HepG2 (cell line): ENCODE measurements around the gene NCKAP5L. TPM values are rescaled to one million over a fixed set of nuclear protein-coding genes. Genes with fewer than 3 reads are reported as not detected.

Source experiments
- ATAC-seq: fragments of 200-7000 bp; cut with Tn5 transposase; 3 replicates; pipeline ENCODE4 v1.9.1; 2020; ENCODE audit warnings: mild to moderate bottlenecking, moderate library complexity
- BruUV-seq: library from RNA; stranded (reverse); fragments of 400-500 nt; replicated peaks from 2 replicates; lab custom pipeline; 2021; lab: Mats Ljungman, UMichigan
- CTCF ChIA-PET: fragments of 300-600 bp; formaldehyde crosslinking; extraction: SDS; loops from one replicate; lab custom pipeline; 2021; ENCODE audit warnings: low total read pairs, inconsistent platforms, low intra/inter-chr PET ratio; lab: Yijun Ruan, JAX
- POLR2A ChIA-PET: fragments of 350-600 bp; sonication (Branson Sonifier 250); formaldehyde crosslinking; loops from one replicate; lab custom pipeline; 2020; ENCODE audit warnings: antibody characterized with exemption, inconsistent platforms; lab: Yijun Ruan, JAX
- DNase-seq: peaks from one replicate; pipeline ENCODE4 v3.0.0-alpha.2; 2015; ENCODE audit warnings: low spot score
- FAIRE-seq: peaks from 3 replicates; lab custom pipeline; 2011; peaks lifted over from hg19 to GRCh38; lab: Jason Lieb, UNC
- H2AFZ ChIP-seq: one replicate; pipeline ENCODE4 v1.6.1; 2011; ENCODE audit warnings: low read length, inconsistent platforms
- H3K27ac ChIP-seq: fragments of 300-600 bp; 3 replicates; pipeline ENCODE4 v1.8.0; 2011; ENCODE audit warnings: mixed run types, mild to moderate bottlenecking, mixed read lengths, low read length, inconsistent platforms; ENCODE audit not compliant: insufficient read depth; ENCODE audit errors: extremely low read length
- H3K27me3 ChIP-seq, 2 experiments: fragments of 200-600 bp in 1 of 2; 2 replicates in 1 of 2; 3 replicates in 1 of 2; pipeline versions ENCODE4 v1.6.0 to v1.8.0; 2011; ENCODE audit warnings: low read length in 2 of 2, mild to moderate bottlenecking in 2 of 2, moderate library complexity in 2 of 2, inconsistent platforms in 1 of 2; ENCODE audit not compliant: insufficient read depth in 2 of 2, control insufficient read depth in 1 of 2
- H3K36me3 ChIP-seq, 2 experiments: fragments of 200-600 bp in 1 of 2; replicated peaks in 1 of 2; 2 replicates in 1 of 2; 3 replicates in 1 of 2; pipeline versions ENCODE4 v1.5.1 to v1.8.0; 2011; ENCODE audit warnings: low read length in 2 of 2, inconsistent platforms in 1 of 2; ENCODE audit not compliant: insufficient read depth in 2 of 2, control insufficient read depth in 1 of 2
- H3K4me1 ChIP-seq: 2 replicates; pipeline ENCODE4 v1.5.1; 2012; ENCODE audit warnings: low read length, inconsistent platforms; ENCODE audit not compliant: insufficient read depth
- H3K4me2 ChIP-seq: 2 replicates; pipeline ENCODE4 v1.6.0; 2011; ENCODE audit warnings: low read depth, low read length, inconsistent platforms
- H3K4me3 ChIP-seq, 3 experiments: fragments of 200-600 bp in 1 of 3; sonication (generic), shearing (Covaris generic) in 1 of 3; replicated peaks in 1 of 3; 2 replicates each; pipeline ENCODE4 v1.5.1; 2011 to 2016; ENCODE audit warnings: low read length in 3 of 3, inconsistent platforms in 2 of 3, low read depth in 2 of 3, mild to moderate bottlenecking in 2 of 3, control low read depth in 1 of 3, mixed read lengths in 1 of 3; ENCODE audit not compliant: insufficient read depth in 1 of 3
- H3K79me2 ChIP-seq: one replicate; pipeline ENCODE4 v1.6.1; 2011; ENCODE audit warnings: low read length, inconsistent platforms; ENCODE audit not compliant: insufficient read depth
- H3K9ac ChIP-seq: 2 replicates; pipeline ENCODE4 v1.6.0; 2011; ENCODE audit warnings: mild to moderate bottlenecking, low read depth, low read length, inconsistent platforms; ENCODE audit not compliant: insufficient read depth
- H3K9me3 ChIP-seq: 2 replicates; pipeline ENCODE4 v1.5.1; 2012; ENCODE audit warnings: mild to moderate bottlenecking, low read length
- H4K20me1 ChIP-seq: 2 replicates; pipeline ENCODE4 v1.6.0; 2011; ENCODE audit warnings: inconsistent platforms, mild to moderate bottlenecking, low read length, moderate library complexity; ENCODE audit not compliant: insufficient read depth
- HES4 ChIP-seq: sonication (generic); formaldehyde crosslinking; IDR thresholded peaks from 2 replicates; pipeline ENCODE4 v1.9.0; 2021; ENCODE audit warnings: mild to moderate bottlenecking, missing genetic modification reagents, borderline replicate concordance
- HIVEP1 ChIP-seq: sonication (generic); formaldehyde crosslinking; IDR thresholded peaks from 2 replicates; pipeline ENCODE4 v1.4.0; 2020; ENCODE audit warnings: mild to moderate bottlenecking, missing genetic modification reagents
- SIX1 ChIP-seq: sonication (generic); formaldehyde crosslinking; IDR thresholded peaks from 2 replicates; pipeline ENCODE4 v1.4.0; 2020; ENCODE audit warnings: missing genetic modification reagents, borderline replicate concordance
- TAF15 ChIP-seq: fragments of 200-400 bp; formaldehyde crosslinking; IDR thresholded peaks from one replicate; pipeline ENCODE4 v1.6.1; 2018; ENCODE audit warnings: mild to moderate bottlenecking, low read depth, low read length; ENCODE audit not compliant: poor library complexity, severe bottlenecking
- ZNF430 ChIP-seq: sonication (generic); formaldehyde crosslinking; IDR thresholded peaks from 2 replicates; pipeline ENCODE4 v1.9.0; 2021; ENCODE audit warnings: mild to moderate bottlenecking, missing genetic modification reagents
- ZNF710 ChIP-seq: sonication (generic); formaldehyde crosslinking; IDR thresholded peaks from 2 replicates; pipeline ENCODE4 v1.5.0; 2020; ENCODE audit warnings: mild to moderate bottlenecking, missing genetic modification reagents, borderline replicate concordance
- ZSCAN25 ChIP-seq: sonication (generic); formaldehyde crosslinking; IDR thresholded peaks from 2 replicates; pipeline ENCODE4 v1.8.0; 2022; ENCODE audit warnings: mild to moderate bottlenecking, missing genetic modification reagents
- WGBS: methylation state at CpG from one replicate; pipeline ENCODE4 v1.1.6; 2017; ENCODE audit warnings: low lambda C conversion rate; 5-methylcytosine and 5-hydroxymethylcytosine counted together
- in situ Hi-C: cut with HindIII; loops from 2 replicates; pipeline ENCODE4 v1.10.0; 2017; ENCODE audit warnings: low pct_unique_long_range_greater_than_20kb; ENCODE audit not compliant: extremely low pct_ligation_motif_present
- intact Hi-C: fragments of 100-400 bp; cut with micrococcal nuclease; formaldehyde crosslinking; loops from one replicate; pipeline ENCODE4 v1.10.0; 2022; ENCODE audit not compliant: unreplicated experiment
- polyA plus RNA-seq, 8 experiments: library from polyadenylated mRNA; depleted of rRNA in 3 of 8; stranded (reverse) in 7 of 8; unstranded in 1 of 8; fragments of >200 nt; fragmentation: Illumina TruSeq in 4 of 8; extraction: Trizol in 4 of 8; gene quantifications; 2 replicates each; pipeline versions ENCODE4 v1.2.1 to v1.2.3, GENCODE V29; 2011 to 2016; ENCODE audit warnings: low read depth in 4 of 8, missing spikeins in 1 of 8, mixed read lengths in 1 of 8; ENCODE audit not compliant: insufficient read depth in 1 of 8
- total RNA-seq, 5 experiments: library from RNA; depleted of rRNA; stranded (reverse); fragments of >200 nt; fragmentation: Illumina TruSeq; extraction: Trizol; gene quantifications; 2 replicates each; pipeline ENCODE4 v1.2.3, GENCODE V29; 2016; ENCODE audit warnings: low read depth in 1 of 5

Gene NCKAP5L
- total and polyA plus RNA-seq, 2 of the 13 experiments (the other 11 are each of a cell fraction or from before 2014, with no cell fraction given) = 4.1 to 9.0 TPM

- intact Hi-C loops = no loop called here
- no peaks in the 10 kb centered on the region for H3K9me3 ChIP-seq
- FAIRE-seq (no peak), ATAC-seq (no peak), DNase-seq (no peak)
- no peaks in the 10 kb centered on the region; a peak in 1 of 5 replicates for H3K27me3 ChIP-seq
- H3K4me3 ChIP-seq = peak overlapping the region in 1 of 3 experiments; percentile 94; a peak in 2 of 6 replicates
- H3K9ac ChIP-seq = no peak overlapping the region
- POLR2A ChIA-PET = interaction anchor here (0.6 kb wide), 1 partner anchor 84 kb away, joined by 3 read pairs; the partner anchor contains the start of gene NCKAP5L
- peaks cover 77% of the 10 kb centered on the region for H4K20me1 ChIP-seq
- H3K27ac ChIP-seq = no peak overlapping the region
- CTCF ChIA-PET = no interaction called here
- in situ Hi-C loops = no loop called here
- H3K4me1 ChIP-seq = peaks cover 75% of the 10 kb centered on the region
- peak overlapping the region; percentile 64 for H3K4me2 ChIP-seq
- BruUV-seq = no TSS peak
- H2AFZ ChIP-seq = no peak overlapping the region
- WGBS = 67% methylated on average over 3 of the region's 3 CpGs
- H3K79me2 ChIP-seq = peaks cover 78% of the 10 kb centered on the region
- TF ChIP-seq TAF15 (no peak), ZNF430 (CRISPR knock-in tag) (no peak), SIX1 (CRISPR knock-in tag) (no peak), HIVEP1 (CRISPR knock-in tag) (no peak), HES4 (CRISPR knock-in tag) (no peak), ZNF710 (CRISPR knock-in tag) (no peak), ZSCAN25 (CRISPR knock-in tag) (no peak)
- peaks cover 0 to 15% of the 10 kb centered on the region in 2 experiments; a peak in 2 of 5 replicates for H3K36me3 ChIP-seq
Measured at GRCh38 chr12:49744363-49744885, 83.8 kb downstream of the NCKAP5L start.
